Renal cortex interstitium (tissue), 11 donors: ENCODE results near the gene RGS7. TPM values are rescaled to one million over a fixed set of nuclear protein-coding genes. Genes with fewer than 3 reads are reported as not detected.
"Not testable (repeated sequence)": the region's sequence is repeated elsewhere in the genome, so short reads cannot be mapped to it uniquely, and the experiment has no call there.

Experiments
- DNase-seq, 11 donors: peaks; one replicate each; pipeline ENCODE4 v3.0.0-alpha.2; 2013; ENCODE audit warnings: low read depth in 9 of 11, low spot score in 4 of 11; ENCODE audit errors: extremely low read depth in 1 of 11
- polyA plus RNA-seq, 3 donors: library from polyadenylated mRNA; unstranded; fragments of 120-200 nt; gene quantifications; one replicate each; pipeline ENCODE4 v1.2.1, GENCODE V29; 2013; ENCODE audit not compliant: insufficient read length in 3 of 3

Gene RGS7
- polyA plus RNA-seq, 3 donors = 5.2 to 5.8 (median 5.6) TPM

GRCh38 chr1:240794046-240794843 is 562.8 kb downstream of the RGS7 start:
- no peak for DNase-seq

GRCh38 chr1:240792915-240793529 is 564.0 kb downstream of the RGS7 start:
- DNase-seq = no peak

- no peak for DNase-seq
These were observed 566.1 kb downstream of the RGS7 start for GRCh38 chr1:240790856-240791255.

GRCh38 chr1:240786880-240787279 is 570.1 kb downstream of the RGS7 start:
- DNase-seq = no peak

GRCh38 chr1:240784776-240785175 is 572.2 kb downstream of the RGS7 start:
- DNase-seq = no peak

GRCh38 chr1:240783728-240784137 is 573.3 kb downstream of the RGS7 start:
- not testable (repeated sequence) for DNase-seq

GRCh38 chr1:240776237-240776636 is 580.8 kb downstream of the RGS7 start:
- no peak for DNase-seq

GRCh38 chr1:240772131-240772530 is 584.9 kb downstream of the RGS7 start:
- no peak for DNase-seq

GRCh38 chr1:240771450-240771849 is 585.6 kb downstream of the RGS7 start:
- DNase-seq = no peak

- no peak for DNase-seq
These were observed 588.0 kb downstream of the RGS7 start for GRCh38 chr1:240768979-240769378.

- no peak for DNase-seq
These were observed 590.2 kb downstream of the RGS7 start for GRCh38 chr1:240766831-240767230.

GRCh38 chr1:240765732-240766363 is 591.2 kb downstream of the RGS7 start:
- DNase-seq = no peak

- DNase-seq = no peak
These were observed 593.2 kb downstream of the RGS7 start for GRCh38 chr1:240763771-240764170.

- not testable (repeated sequence) for DNase-seq
These were observed 593.9 kb downstream of the RGS7 start for GRCh38 chr1:240763095-240763494.

GRCh38 chr1:240762471-240762987 is 594.5 kb downstream of the RGS7 start:
- not testable (repeated sequence) for DNase-seq

- not testable (repeated sequence) for DNase-seq
These were observed 598.2 kb downstream of the RGS7 start for GRCh38 chr1:240758777-240759176.

- no peak for DNase-seq
These were observed 598.7 kb downstream of the RGS7 start for GRCh38 chr1:240758296-240758695.

- no peak for DNase-seq
These were observed 609.1 kb downstream of the RGS7 start for GRCh38 chr1:240747907-240748306.

GRCh38 chr1:240743705-240744104 is 613.3 kb downstream of the RGS7 start:
- no peak for DNase-seq

- no peak for DNase-seq
These were observed 617.3 kb downstream of the RGS7 start for GRCh38 chr1:240739754-240740153.
